ENCODE measurements around the gene MPP3.
A peak's percentile ranks its signal among the peaks of the same experiment; 100 is the strongest.

Gene MPP3

DNA sequence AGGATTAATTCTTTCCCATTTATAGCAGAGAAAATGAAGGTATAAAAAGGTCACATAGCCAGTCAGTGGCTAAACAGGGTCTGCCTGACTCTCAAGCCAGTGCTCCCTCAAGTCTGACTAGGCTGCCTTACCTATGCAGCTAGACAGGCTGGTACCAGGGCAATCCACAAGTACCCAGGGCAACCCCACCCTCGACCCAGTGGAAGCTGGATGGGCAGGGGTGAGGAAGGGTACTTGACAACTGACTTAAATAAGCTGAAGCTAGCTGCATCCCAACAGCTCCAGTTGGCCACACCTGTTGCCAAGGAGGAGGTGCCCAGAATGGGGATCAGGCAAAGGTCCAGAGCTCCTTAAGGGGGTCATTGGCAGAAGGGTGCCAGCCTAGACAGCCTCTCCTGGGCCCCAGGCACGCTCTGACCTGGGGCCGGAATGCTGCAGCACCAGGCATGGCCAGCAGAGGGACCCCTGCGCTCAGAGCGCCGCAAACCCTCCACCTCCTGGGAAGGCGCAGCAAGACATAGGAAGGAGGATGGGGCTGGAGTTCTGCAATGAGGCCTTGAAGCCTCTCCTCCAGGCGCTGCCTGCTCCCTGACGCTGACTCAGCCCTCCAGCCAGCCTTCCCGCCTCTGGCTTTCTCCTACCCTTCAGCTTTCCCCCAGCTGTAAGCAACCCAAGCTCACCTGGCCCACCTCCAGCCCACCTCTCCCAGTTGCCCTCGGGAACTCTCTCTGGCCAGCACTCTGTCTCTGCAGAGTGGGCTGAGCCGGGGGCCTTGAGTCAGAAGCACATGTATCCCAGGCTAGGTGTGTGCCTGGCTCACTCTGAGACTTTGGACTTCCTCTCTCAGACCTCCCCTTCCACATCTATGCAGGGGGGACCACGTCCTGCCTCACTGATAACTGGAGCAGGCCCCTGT, 45.6 kb upstream of the MPP3 start:
- Mint-ChIP-seq H3K4me1 (peaks cover 19% of the 10 kb centered on the region), H3K27me3 (ENCODE audit: low read depth, poor library complexity) (no peaks in the 10 kb centered on the region), H3K4me3 (no peak overlapping the region), H3K36me3 (ENCODE audit: low read depth) (no peaks in the 10 kb centered on the region), H3K9me3 (no peaks in the 10 kb centered on the region), H3K27ac (peak overlapping the region; percentile 21)
- TF ChIP-seq, protein P1, sequence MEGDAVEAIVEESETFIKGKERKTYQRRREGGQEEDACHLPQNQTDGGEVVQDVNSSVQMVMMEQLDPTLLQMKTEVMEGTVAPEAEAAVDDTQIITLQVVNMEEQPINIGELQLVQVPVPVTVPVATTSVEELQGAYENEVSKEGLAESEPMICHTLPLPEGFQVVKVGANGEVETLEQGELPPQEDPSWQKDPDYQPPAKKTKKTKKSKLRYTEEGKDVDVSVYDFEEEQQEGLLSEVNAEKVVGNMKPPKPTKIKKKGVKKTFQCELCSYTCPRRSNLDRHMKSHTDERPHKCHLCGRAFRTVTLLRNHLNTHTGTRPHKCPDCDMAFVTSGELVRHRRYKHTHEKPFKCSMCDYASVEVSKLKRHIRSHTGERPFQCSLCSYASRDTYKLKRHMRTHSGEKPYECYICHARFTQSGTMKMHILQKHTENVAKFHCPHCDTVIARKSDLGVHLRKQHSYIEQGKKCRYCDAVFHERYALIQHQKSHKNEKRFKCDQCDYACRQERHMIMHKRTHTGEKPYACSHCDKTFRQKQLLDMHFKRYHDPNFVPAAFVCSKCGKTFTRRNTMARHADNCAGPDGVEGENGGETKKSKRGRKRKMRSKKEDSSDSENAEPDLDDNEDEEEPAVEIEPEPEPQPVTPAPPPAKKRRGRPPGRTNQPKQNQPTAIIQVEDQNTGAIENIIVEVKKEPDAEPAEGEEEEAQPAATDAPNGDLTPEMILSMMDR (IDR thresholded peaks at IDR 0.05), result peak; percentile 93
- peak; percentile 91 for DNase-seq

GRCh38 chr17:43877451-43878155, 44.7 kb upstream of the MPP3 start:
- peaks cover 19% of the 10 kb centered on the region for H3K4me1 Mint-ChIP-seq
- no peaks in the 10 kb centered on the region for H3K36me3 Mint-ChIP-seq (ENCODE audit: low read depth)
- TF ChIP-seq, protein P1 (IDR thresholded peaks at IDR 0.05), result no peak
- H3K9me3 Mint-ChIP-seq, result no peaks in the 10 kb centered on the region
- no peak overlapping the region for H3K27ac Mint-ChIP-seq
- no peaks in the 10 kb centered on the region for H3K27me3 Mint-ChIP-seq (ENCODE audit: low read depth, poor library complexity)
- H3K4me3 Mint-ChIP-seq, result no peak overlapping the region
- DNase-seq, result no peak

- Mint-ChIP-seq H3K27me3 (ENCODE audit: low read depth, poor library complexity) (peaks cover 4% of the 10 kb centered on the region), H3K36me3 (ENCODE audit: low read depth) (no peaks in the 10 kb centered on the region), H3K4me3 (no peak overlapping the region), H3K4me1 (peaks cover 23% of the 10 kb centered on the region), H3K9me3 (no peaks in the 10 kb centered on the region), H3K27ac (no peak overlapping the region)
- no peak for DNase-seq
- TF ChIP-seq, protein P1 (IDR thresholded peaks at IDR 0.05), result no peak
These were observed 44.1 kb upstream of the MPP3 start for GRCh38 chr17:43877031-43877430.

- no peak overlapping the region for H3K4me3 Mint-ChIP-seq
- no peaks in the 10 kb centered on the region for H3K36me3 Mint-ChIP-seq (ENCODE audit: low read depth)
- H3K27me3 Mint-ChIP-seq (ENCODE audit: low read depth, poor library complexity), result peaks cover 4% of the 10 kb centered on the region
- H3K27ac Mint-ChIP-seq, result peak overlapping the region; percentile 49
- TF ChIP-seq, protein P1 (IDR thresholded peaks at IDR 0.05), result no peak
- no peak for DNase-seq
- H3K4me1 Mint-ChIP-seq, result peaks cover 24% of the 10 kb centered on the region
- no peaks in the 10 kb centered on the region for H3K9me3 Mint-ChIP-seq
These were observed 42.7 kb upstream of the MPP3 start for GRCh38 chr17:43875476-43876147.

DNA sequence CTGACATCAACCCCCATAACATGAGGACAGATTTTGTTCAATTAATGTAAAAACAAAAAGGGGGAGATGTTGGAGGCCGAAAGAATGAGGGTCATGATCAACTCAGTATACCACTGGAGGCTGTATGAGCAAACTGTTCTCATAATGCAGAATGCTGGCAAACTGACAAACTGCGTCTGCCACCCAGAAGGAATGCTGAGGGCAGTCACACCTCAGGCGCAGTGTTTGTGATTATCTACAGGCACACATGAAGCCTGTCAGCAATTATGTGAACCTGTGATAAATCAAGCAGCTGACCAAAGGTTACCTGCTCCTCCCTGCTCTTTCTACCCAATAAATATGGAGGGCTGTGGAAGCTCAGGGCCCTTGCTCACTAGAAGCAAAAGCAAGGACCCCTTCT, 41.3 kb upstream of the MPP3 start:
- H3K4me1 Mint-ChIP-seq, result peaks cover 17% of the 10 kb centered on the region
- H3K9me3 Mint-ChIP-seq, result no peaks in the 10 kb centered on the region
- TF ChIP-seq, protein P1 (IDR thresholded peaks at IDR 0.05), result no peak
- H3K4me3 Mint-ChIP-seq, result no peak overlapping the region
- DNase-seq, result no peak
- no peak overlapping the region for H3K27ac Mint-ChIP-seq
- no peaks in the 10 kb centered on the region for H3K36me3 Mint-ChIP-seq (ENCODE audit: low read depth)
- H3K27me3 Mint-ChIP-seq (ENCODE audit: low read depth, poor library complexity), result peaks cover 9% of the 10 kb centered on the region
